K562 (cell line): ENCODE data around the gene GPHN. TPM values are rescaled to one million over a fixed set of nuclear protein-coding genes. Genes with fewer than 3 reads are reported as not detected.

Experiments used
- ATAC-seq: fragments of 200-7000 bp; cut with Tn5 transposase; 3 replicates; pipeline ENCODE4 v1.9.1; 2020; ENCODE audit warnings: moderate library complexity
- BruUV-seq: library from RNA; stranded (reverse); fragments of 400-500 nt; replicated peaks from 2 replicates; lab custom pipeline; 2021; lab: Mats Ljungman, UMichigan
- CTCF ChIA-PET: fragments of 300-600 bp; formaldehyde crosslinking; extraction: SDS; loops from one replicate; lab custom pipeline; 2021; ENCODE audit warnings: low intra/inter-chr PET ratio; lab: Yijun Ruan, JAX
- POLR2A ChIA-PET: fragments of 300-600, 350-650 bp; sonication (Branson Sonifier 250); formaldehyde crosslinking; extraction: SDS; loops from one replicate; lab custom pipeline; 2021; ENCODE audit warnings: antibody characterized with exemption, inconsistent platforms; lab: Yijun Ruan, JAX
- DNase-seq, 4 experiments: peaks; one replicate each; pipeline versions ENCODE4 v3.0.0 to v3.0.0-alpha.2; 2011 to 2018; ENCODE audit warnings: low spot score in 3 of 4, mixed read lengths in 3 of 4; ENCODE audit errors: extremely low read depth in 1 of 4
- FAIRE-seq: peaks from 2 replicates; lab custom pipeline; 2011; peaks lifted over from hg19 to GRCh38; lab: Jason Lieb, UNC
- H2AFZ ChIP-seq: 2 replicates; pipeline ENCODE4 v1.6.0; 2011; ENCODE audit warnings: low read depth, low read length, control low read depth, inconsistent platforms
- H3K27ac ChIP-seq: fragments of 200-600 bp; 3 replicates; pipeline ENCODE4 v1.8.0; 2011; ENCODE audit warnings: low read depth, mild to moderate bottlenecking, control low read depth, inconsistent platforms, low read length, moderate library complexity, mixed read lengths; ENCODE audit errors: extremely low read depth
- H3K27me3 ChIP-seq, 2 experiments: fragments of 300-600 bp in 1 of 2; 2 replicates in 1 of 2; 3 replicates in 1 of 2; pipeline versions ENCODE4 v1.6.0 to v1.8.0; 2011; ENCODE audit warnings: inconsistent platforms in 2 of 2, low read length in 2 of 2, mild to moderate bottlenecking in 1 of 2, mixed read lengths in 1 of 2, moderate library complexity in 1 of 2; ENCODE audit not compliant: control insufficient read depth in 2 of 2, insufficient read depth in 2 of 2
- H3K36me3 ChIP-seq: fragments of 300-600 bp; 3 replicates; pipeline ENCODE4 v1.8.0; 2011; ENCODE audit warnings: mild to moderate bottlenecking, low read length, inconsistent platforms; ENCODE audit not compliant: control insufficient read depth, insufficient read depth
- H3K4me1 ChIP-seq, 2 experiments: fragments of 200-600 bp in 1 of 2; replicated peaks in 1 of 2; 2 replicates in 1 of 2; 3 replicates in 1 of 2; pipeline versions ENCODE4 v1.5.1 to v1.8.0; 2011; ENCODE audit warnings: inconsistent platforms in 2 of 2, low read length in 2 of 2, mild to moderate bottlenecking in 1 of 2, mixed read lengths in 1 of 2, moderate library complexity in 1 of 2; ENCODE audit not compliant: control insufficient read depth in 2 of 2, insufficient read depth in 2 of 2
- H3K4me2 ChIP-seq: 2 replicates; pipeline ENCODE4 v1.6.1; 2011; ENCODE audit warnings: low read length, control low read depth, inconsistent platforms, mixed read lengths; ENCODE audit not compliant: insufficient read depth
- H3K4me3 ChIP-seq: fragments of 200-600 bp; sonication (generic), shearing (Covaris generic); 2 replicates; pipeline ENCODE4 v1.5.1; 2016; ENCODE audit warnings: control low read depth, inconsistent platforms
- H3K79me2 ChIP-seq: fragments of 200-600 bp; 3 replicates; pipeline ENCODE4 v1.8.0; 2011; ENCODE audit warnings: low read length, inconsistent platforms; ENCODE audit not compliant: control insufficient read depth, insufficient read depth
- H3K9ac ChIP-seq, 2 experiments: 2 replicates each; pipeline versions ENCODE4 v1.6.0 to v1.6.1; 2011; ENCODE audit warnings: low read depth in 2 of 2, low read length in 2 of 2, control low read depth in 1 of 2, inconsistent platforms in 1 of 2, mild to moderate bottlenecking in 1 of 2, mixed read lengths in 1 of 2; ENCODE audit not compliant: insufficient read depth in 1 of 2
- H3K9me1 ChIP-seq: one replicate; pipeline ENCODE4 v1.6.0; 2011; ENCODE audit warnings: inconsistent platforms, mild to moderate bottlenecking, low read length, moderate library complexity; ENCODE audit not compliant: control insufficient read depth, insufficient read depth
- H3K9me3 ChIP-seq: replicated peaks from 2 replicates; pipeline ENCODE4 v1.5.1; 2011; ENCODE audit warnings: low read depth, low read length, inconsistent platforms; ENCODE audit not compliant: control insufficient read depth, insufficient read depth
- H4K20me1 ChIP-seq: replicated peaks from 2 replicates; pipeline ENCODE4 v1.6.1; 2011; ENCODE audit warnings: low read length, inconsistent platforms, mixed read lengths; ENCODE audit not compliant: control insufficient read depth, insufficient read depth
- ARNT ChIP-seq, 2 experiments: fragments of 450-650 bp; IDR thresholded peaks; 2 replicates each; pipeline ENCODE4 v1.6.1; 2016; ENCODE audit warnings: mild to moderate bottlenecking in 1 of 2
- ATF3 ChIP-seq, 2 experiments: fragments of 450-650 bp in 1 of 2; sonication (generic) in 1 of 2; formaldehyde crosslinking in 1 of 2; IDR thresholded peaks in 1 of 2; conservative IDR thresholded peaks in 1 of 2; 2 replicates each; pipeline versions ENCODE4 v1.6.1 to v1.8.1; 2016 to 2023; ENCODE audit warnings: mild to moderate bottlenecking in 2 of 2, moderate library complexity in 2 of 2, inconsistent platforms in 1 of 2, missing genetic modification reagents in 1 of 2
- CGGBP1 ChIP-seq: fragments of 250-450 bp; sonication (Bioruptor Pico); IDR thresholded peaks from 2 replicates; pipeline ENCODE4 v1.9.0; 2021; ENCODE audit warnings: mild to moderate bottlenecking
- CHD2 ChIP-seq: IDR thresholded peaks from 2 replicates; pipeline ENCODE4 v1.6.1; 2011; ENCODE audit warnings: low read depth, low read length
- FOXK2 ChIP-seq, 2 experiments: fragments of 450-650 bp; IDR thresholded peaks in 1 of 2; conservative IDR thresholded peaks in 1 of 2; 2 replicates each; pipeline ENCODE4 v1.6.1; 2016; ENCODE audit warnings: low read depth in 2 of 2, mild to moderate bottlenecking in 1 of 2
- HMGN3 ChIP-seq: IDR thresholded peaks from 2 replicates; pipeline ENCODE4 v1.6.1; 2011; ENCODE audit warnings: borderline replicate concordance, low read depth, mild to moderate bottlenecking, mixed read lengths, low read length; ENCODE audit not compliant: insufficient read length; ENCODE audit errors: extremely low read depth
- MEIS2 ChIP-seq: fragments of 450-650 bp; IDR thresholded peaks from 2 replicates; pipeline ENCODE4 v1.6.1; 2014; ENCODE audit warnings: mild to moderate bottlenecking; ENCODE audit not compliant: partially characterized antibody
- NFE2L1 ChIP-seq: fragments of 450-650 bp; IDR thresholded peaks from 2 replicates; pipeline ENCODE4 v1.6.1; 2016; ENCODE audit warnings: missing genetic modification characterization, low read depth, mild to moderate bottlenecking, missing compliant biosample characterization, moderate library complexity, borderline replicate concordance
- PATZ1 ChIP-seq: fragments of 250-450 bp; sonication (Bioruptor Pico); IDR thresholded peaks from 2 replicates; pipeline ENCODE4 v1.5.0; 2020; ENCODE audit warnings: mild to moderate bottlenecking, borderline replicate concordance
- PHF20 ChIP-seq: fragments of 450-650 bp; IDR thresholded peaks from 2 replicates; pipeline ENCODE4 v1.6.1; 2018; ENCODE audit not compliant: partially characterized antibody
- RCOR1 ChIP-seq, 2 experiments: IDR thresholded peaks; 2 replicates each; pipeline ENCODE4 v1.6.1; 2012; ENCODE audit warnings: low read depth in 2 of 2, low read length in 2 of 2, borderline replicate concordance in 1 of 2, improper control_type of control experiment in 1 of 2
- STAT5B ChIP-seq: fragments of 250-450 bp; sonication (Bioruptor Pico); IDR thresholded peaks from 2 replicates; pipeline ENCODE4 v1.8.0; 2021; ENCODE audit warnings: mild to moderate bottlenecking, inconsistent platforms
- XRCC3 ChIP-seq: fragments of 450-650 bp; IDR thresholded peaks from 2 replicates; pipeline ENCODE4 v1.6.1; 2017; ENCODE audit warnings: mild to moderate bottlenecking, moderate library complexity
- ZC3H4 ChIP-seq: sonication (generic); formaldehyde crosslinking; IDR thresholded peaks from 2 replicates; pipeline ENCODE4 v1.9.0; 2021; ENCODE audit warnings: missing genetic modification reagents, borderline replicate concordance
- ZNF175 ChIP-seq: fragments of 200-800 bp; sonication (Bioruptor generic); IDR thresholded peaks from 2 replicates; pipeline ENCODE4 v1.6.1; 2016; ENCODE audit warnings: low read depth, mild to moderate bottlenecking, missing genetic modification characterization, missing compliant biosample characterization
- WGBS: fragments of 100-300 bp; shearing (Covaris generic); methylation state at CpG from one replicate; pipeline ENCODE4 v1.1.6; 2016; ENCODE audit warnings: low coverage, mixed read lengths; ENCODE audit not compliant: insufficient coverage; ENCODE audit errors: missing lambda C conversion rate; 5-methylcytosine and 5-hydroxymethylcytosine counted together
- in situ Hi-C: fragments of 300-500 bp; cut with MboI; formaldehyde crosslinking; loops from 4 replicates; pipeline ENCODE4 v1.15.0; 2018; ENCODE audit warnings: inconsistent platforms, mixed read lengths
- intact Hi-C: fragments of 100-400 bp; cut with micrococcal nuclease; formaldehyde crosslinking; loops from 2 replicates; pipeline ENCODE4 v1.14.2; 2022
- polyA plus RNA-seq, 8 experiments: library from polyadenylated mRNA; depleted of rRNA in 4 of 8; stranded (reverse) in 5 of 8; unstranded in 3 of 8; fragments of >200 nt; fragmentation: Nextera tagmentation in 2 of 8; fragmentation: Illumina TruSeq in 1 of 8; extraction: Ambion mirVana in 2 of 8; extraction: Trizol in 1 of 8; gene quantifications; 2 replicates each; pipeline versions ENCODE4 v1.2.1 to v1.2.3, GENCODE V29; 2011 to 2014; ENCODE audit warnings: inconsistent platforms in 1 of 8, missing spikeins in 1 of 8
- total RNA-seq, 7 experiments: library from RNA; depleted of rRNA in 6 of 7; stranded (reverse); fragments of >200 nt in 6 of 7; fragmentation: Illumina TruSeq in 2 of 7; extraction: Trizol in 2 of 7; gene quantifications; 2 replicates each; pipeline versions ENCODE4 v1.2.1 to v1.2.3, GENCODE V29; 2011 to 2021; ENCODE audit warnings: low replicate concordance in 1 of 7
- TF ChIP-seq, protein P1 (sequence below): fragments of 450-650 bp; formaldehyde crosslinking; IDR thresholded peaks from 2 replicates; pipeline ENCODE4 v1.4.0; 2020; ENCODE audit warnings: mild to moderate bottlenecking
- TF ChIP-seq, protein P2 (sequence below): fragments of 250-450 bp; sonication (Bioruptor Pico); IDR thresholded peaks from 2 replicates; pipeline ENCODE4 v1.5.0; 2020; ENCODE audit warnings: mild to moderate bottlenecking

The GPHN gene
- total and polyA plus RNA-seq, 9 of the 15 experiments (the other 6 are each of a cell fraction or from before 2014, with no cell fraction given), result 5.9 to 16.0 (median 11.4) TPM

DNA sequence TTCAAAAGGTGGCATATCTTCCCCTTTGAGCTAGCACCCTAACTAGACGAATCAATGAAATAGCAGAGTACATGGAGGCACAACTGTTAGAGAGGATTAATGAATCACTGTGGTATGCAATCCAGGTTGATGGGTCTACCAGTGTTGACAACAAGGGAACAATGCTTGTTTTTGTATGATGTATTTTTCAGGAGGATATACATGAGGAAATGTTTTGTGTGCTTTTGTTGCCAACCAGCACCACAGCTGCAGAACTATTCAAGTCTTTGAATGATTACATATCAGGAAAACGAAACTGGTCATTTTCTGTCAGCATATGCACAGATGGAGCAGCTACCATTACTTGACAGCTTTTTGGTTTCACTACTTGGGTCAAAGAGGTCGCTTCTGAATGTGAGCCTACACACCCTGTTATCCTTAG, 142.6 kb downstream of the GPHN start:
- POLR2A ChIA-PET, result no interaction called here
- no peak for FAIRE-seq
- CTCF ChIA-PET, result interaction anchor here (0.6 kb wide), 1 partner anchor 144 kb away, joined by 4 read pairs; no protein-coding TSS in a partner anchor
- H3K27me3 ChIP-seq, result no peaks in the 10 kb centered on the region
- H3K79me2 ChIP-seq, result no peaks in the 10 kb centered on the region
- no peaks in the 10 kb centered on the region for H3K9me3 ChIP-seq
- no TSS peak for BruUV-seq
- DNase-seq, result no peak
- ATAC-seq, result no peak
- WGBS, result 0% methylated on average over 1 of the region's 3 CpGs
- H3K9me1 ChIP-seq, result no peaks in the 10 kb centered on the region
- H3K9ac ChIP-seq, result no peak overlapping the region
- H4K20me1 ChIP-seq, result no peaks in the 10 kb centered on the region
- H3K4me2 ChIP-seq, result no peak overlapping the region
- in situ Hi-C loops, result no loop called here
- H2AFZ ChIP-seq, result no peak overlapping the region
- no peak overlapping the region for H3K4me3 ChIP-seq
- H3K27ac ChIP-seq, result no peak overlapping the region
- intact Hi-C loops, result no loop called here
- no peaks in the 10 kb centered on the region for H3K36me3 ChIP-seq
- no peaks in the 10 kb centered on the region for H3K4me1 ChIP-seq
- TF ChIP-seq ATF3 (IDR thresholded peaks at IDR 0.05) (no peak), ATF3 (CRISPR knock-in tag; conservative IDR thresholded peaks at IDR 0.05) (no peak), PATZ1 (CRISPR knock-in tag) (no peak), ZNF175 (CRISPR knock-in tag) (no peak), RCOR1 (IDR thresholded peaks at IDR 0.05; ENCODE audit: borderline replicate concordance in 1 of 2, low read depth in 2 of 2, low read length in 2 of 2) (no peak), NFE2L1 (tag) (no peak), PHF20 (no peak), ZC3H4 (CRISPR knock-in tag) (no peak), ARNT (IDR thresholded peaks at IDR 0.05) (no peak), XRCC3 (no peak), MEIS2 (no peak), STAT5B (no peak), HMGN3 (no peak), CHD2 (no peak), CGGBP1 (no peak), FOXK2 (conservative IDR thresholded peaks at IDR 0.05 in 1 of 2, IDR thresholded peaks at IDR 0.05 in 1 of 2; ENCODE audit: low read depth in 2 of 2) (no peak)
- TF ChIP-seq, protein P1, sequence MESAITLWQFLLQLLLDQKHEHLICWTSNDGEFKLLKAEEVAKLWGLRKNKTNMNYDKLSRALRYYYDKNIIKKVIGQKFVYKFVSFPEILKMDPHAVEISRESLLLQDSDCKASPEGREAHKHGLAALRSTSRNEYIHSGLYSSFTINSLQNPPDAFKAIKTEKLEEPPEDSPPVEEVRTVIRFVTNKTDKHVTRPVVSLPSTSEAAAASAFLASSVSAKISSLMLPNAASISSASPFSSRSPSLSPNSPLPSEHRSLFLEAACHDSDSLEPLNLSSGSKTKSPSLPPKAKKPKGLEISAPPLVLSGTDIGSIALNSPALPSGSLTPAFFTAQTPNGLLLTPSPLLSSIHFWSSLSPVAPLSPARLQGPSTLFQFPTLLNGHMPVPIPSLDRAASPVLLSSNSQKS (CRISPR knock-in tag), result no peak
- TF ChIP-seq, protein P2, sequence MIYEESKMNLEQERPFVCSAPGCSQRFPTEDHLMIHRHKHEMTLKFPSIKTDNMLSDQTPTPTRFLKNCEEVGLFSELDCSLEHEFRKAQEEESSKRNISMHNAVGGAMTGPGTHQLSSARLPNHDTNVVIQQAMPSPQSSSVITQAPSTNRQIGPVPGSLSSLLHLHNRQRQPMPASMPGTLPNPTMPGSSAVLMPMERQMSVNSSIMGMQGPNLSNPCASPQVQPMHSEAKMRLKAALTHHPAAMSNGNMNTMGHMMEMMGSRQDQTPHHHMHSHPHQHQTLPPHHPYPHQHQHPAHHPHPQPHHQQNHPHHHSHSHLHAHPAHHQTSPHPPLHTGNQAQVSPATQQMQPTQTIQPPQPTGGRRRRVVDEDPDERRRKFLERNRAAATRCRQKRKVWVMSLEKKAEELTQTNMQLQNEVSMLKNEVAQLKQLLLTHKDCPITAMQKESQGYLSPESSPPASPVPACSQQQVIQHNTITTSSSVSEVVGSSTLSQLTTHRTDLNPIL (CRISPR knock-in tag), result no peak
